ENCODE data around the gene OSBPL10.

Gene OSBPL10

DNA sequence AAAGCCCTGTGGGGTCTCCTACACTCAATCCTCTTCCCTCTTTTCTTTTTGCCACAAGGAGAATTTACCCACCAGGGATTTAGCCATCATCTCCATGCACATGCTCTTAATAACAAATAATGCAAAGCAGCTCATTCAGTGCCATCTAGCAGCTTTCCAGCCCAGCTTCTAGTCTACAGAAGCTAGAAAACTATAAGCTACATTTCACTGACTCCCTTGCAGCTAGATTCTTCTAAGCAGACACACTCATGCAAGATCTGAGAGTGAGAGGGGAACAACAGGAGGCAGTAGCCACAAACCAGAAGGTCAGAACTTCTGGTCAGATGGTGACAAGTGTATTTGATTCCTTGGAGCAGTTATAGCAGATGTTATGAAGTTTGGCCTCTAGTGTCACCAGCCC, 25.5 kb downstream of the OSBPL10 start:
- DNase-seq: no peak

DNA sequence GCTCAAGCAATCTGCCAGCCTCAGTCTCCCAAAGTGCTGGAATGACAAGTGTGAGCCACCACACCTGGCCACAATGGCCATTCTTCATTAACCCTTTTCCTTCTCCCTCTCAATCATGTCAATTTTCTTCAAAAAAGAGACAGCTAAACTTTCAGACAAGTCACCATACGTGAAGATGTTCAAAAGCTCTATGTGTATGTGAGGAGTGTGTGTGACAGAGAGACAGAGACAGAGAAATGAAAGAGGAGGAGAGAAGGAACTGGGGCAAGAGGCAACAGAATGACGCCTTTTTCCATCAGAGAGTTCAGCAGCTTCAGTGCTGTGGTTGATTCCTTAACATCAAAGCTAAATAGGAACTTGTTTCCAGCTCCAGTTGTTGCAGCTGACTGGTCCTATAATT, 27.4 kb downstream of the OSBPL10 start:
- no peak for DNase-seq

DNA sequence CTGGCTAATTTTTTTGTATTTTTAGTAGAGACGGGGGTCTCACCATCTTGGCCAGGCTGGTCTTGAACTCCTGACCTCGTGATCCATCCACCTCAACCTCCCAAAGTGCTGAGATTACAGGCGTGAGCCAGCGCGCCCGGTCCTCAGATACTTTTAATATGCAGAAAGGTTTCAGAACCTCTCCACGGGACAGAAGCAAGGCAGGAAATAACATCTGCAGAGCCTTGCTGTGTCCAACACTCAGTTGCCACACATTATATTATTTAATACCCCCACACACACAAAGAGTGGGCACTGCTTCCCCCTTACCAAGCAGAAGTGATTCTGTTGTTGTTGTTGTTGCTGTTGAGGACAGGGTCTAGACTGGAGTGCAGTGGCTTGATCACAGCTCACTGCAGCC, 28.0 kb downstream of the OSBPL10 start:
- DNase-seq: no peak

DNA sequence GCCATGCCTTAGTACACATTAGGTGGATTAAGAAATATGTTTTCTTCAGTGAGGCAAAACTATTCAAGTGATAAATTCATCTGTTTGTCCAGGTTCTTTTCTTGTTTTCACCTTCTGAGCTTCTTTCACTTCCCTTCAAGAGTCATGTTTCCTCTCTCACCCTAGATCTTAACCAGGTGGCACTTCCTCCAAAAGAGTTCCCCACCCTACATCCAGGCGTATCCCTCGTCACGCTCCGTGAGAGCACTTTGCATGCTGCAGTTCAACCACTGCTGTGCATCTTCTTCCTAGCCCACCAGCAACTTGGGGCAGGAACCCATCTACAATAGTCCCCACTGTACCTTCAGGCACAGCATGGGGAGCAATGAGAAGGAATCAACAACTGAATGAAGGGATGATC, 28.9 kb downstream of the OSBPL10 start:
- no peak for DNase-seq

DNA sequence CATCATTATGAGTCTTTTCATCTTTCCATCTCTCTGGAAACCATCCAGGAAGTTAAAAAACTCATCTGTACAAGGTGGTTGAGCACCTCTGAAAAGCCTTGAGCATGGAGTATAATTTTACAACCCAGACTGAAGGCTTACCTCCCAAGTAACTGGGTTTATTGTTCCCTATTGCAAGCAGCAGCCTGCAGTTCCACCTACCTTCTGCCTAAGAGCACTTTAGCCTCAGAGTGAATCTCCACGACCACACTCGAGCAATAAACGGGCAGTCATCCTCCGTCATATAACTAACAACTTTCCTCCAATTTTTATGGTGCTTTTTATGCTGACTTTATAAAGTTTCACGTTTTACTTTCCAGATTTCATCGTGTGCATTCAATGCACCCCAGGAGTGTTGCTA, 32.8 kb downstream of the OSBPL10 start:
- no peak for DNase-seq

DNA sequence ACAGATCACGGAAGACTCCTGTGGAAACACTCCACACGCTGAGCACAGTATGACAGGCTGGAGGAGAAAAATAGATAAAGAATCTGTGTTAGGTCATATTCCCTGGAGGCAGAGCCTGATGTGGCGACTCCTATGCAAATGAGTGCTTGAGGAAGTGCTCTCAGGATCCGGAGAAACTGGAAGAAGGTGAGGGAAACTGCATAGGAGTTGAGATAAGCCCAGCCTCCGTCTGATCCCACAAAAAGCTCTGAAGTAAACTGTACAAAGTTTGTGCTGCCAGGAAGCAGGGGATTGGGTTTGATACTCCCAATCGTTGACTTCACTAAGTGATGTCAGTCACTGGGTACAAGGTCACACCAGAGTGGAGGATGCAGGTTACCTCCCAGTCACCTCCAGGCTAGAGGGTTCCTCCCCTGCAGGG, 33.4 kb downstream of the OSBPL10 start:
- no peak for DNase-seq

DNA sequence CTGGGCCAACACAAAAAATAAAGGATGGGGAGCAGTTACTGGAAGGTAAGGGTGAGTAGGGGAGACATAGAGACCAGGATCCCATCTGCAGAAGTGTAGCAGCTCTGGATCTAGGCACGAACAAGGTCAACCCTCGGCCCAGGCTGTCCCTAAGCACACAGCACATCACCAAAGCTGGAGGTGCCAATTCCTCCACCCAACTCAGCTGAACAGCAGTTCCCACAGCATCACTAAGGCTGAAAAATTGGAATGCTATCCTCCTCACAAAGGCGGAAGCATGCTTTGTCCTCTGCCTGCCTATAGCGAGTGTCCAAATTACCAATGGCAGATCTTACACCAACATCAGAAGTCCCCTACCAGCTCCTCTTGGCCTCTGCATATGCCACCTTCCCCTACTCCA, 33.9 kb downstream of the OSBPL10 start:
- no peak for DNase-seq

DNA sequence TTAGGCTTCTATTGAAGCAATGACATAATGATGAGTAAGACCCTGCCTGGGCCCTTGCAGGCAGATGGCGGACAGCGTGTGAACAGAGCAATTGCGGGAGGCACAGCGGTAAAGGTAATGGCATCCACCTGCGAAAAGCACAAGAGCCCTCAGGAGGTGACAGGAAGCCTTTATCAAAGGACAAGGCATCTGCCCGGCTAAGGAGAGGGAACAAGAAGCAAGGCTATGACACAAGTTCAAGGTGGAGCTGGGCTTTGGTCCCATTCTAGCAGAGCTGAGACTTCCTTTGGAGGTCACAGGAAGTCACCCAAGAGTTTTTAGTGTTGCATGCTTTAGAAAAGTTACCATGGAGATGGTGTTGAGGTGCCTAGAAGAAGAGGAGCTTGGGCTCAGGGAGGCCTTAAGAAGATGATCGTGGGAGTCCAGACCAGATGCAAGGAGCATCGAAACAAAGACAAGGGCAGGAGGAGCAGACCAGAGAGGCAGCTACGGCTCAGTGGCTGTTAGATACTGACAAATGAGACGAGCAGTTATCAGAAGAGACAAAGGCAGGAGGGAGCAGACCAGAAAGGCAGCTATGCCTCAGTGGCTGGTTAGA, 34.5 kb downstream of the OSBPL10 start:
- DNase-seq: no peak

DNA sequence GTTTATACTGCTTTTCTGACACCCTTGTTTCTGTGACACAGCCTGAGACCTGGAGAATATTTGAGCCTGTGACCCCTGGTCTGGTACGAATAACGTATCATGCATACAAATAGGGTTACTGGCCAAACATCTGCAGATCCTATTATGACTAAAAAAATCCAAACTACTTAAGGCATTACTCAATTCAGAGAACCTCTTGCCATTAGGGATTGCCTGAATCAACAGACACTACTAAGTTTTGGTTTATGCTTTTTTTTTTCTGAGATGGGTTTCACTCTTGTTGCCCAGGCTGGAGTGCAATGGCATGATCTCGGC, 35.4 kb downstream of the OSBPL10 start:
- DNase-seq: no peak

DNA sequence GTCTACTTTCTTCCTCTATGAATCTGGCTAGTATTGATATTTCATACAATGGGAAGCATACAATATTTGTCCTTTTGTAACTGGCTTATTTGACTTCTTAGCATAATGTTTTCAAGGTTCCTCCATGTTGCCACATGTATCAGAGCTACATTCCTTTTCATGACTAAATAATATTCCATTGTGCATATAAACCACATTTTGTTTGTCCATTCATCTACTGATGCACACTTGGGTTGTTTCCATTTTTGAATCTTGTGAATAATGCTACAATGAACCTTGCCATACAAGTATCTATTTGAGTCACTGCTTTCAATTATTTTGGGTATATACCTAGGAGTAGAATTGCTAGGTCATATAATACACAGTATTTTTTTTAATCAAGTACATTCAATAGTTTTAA, 38.0 kb downstream of the OSBPL10 start:
- no peak for DNase-seq

DNA sequence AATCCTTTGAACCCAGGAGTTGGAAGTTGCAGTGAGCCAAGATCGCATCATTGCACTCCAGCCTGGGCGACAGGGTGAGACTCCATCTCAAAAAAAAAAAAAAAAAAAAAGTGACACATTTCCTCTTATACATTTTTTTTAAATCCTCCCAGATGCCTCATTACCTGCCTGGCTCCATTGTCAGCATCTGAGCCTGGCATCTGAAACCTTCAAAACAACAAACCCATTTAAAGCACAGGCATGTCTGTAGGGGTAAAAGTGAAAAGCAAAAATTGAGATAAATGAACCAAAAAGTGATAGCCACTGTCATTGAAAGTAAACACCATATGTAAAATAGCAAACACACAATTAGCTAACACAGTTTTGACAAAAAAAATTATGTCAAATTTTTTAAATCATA, 38.6 kb downstream of the OSBPL10 start:
- DNase-seq: no peak

DNA sequence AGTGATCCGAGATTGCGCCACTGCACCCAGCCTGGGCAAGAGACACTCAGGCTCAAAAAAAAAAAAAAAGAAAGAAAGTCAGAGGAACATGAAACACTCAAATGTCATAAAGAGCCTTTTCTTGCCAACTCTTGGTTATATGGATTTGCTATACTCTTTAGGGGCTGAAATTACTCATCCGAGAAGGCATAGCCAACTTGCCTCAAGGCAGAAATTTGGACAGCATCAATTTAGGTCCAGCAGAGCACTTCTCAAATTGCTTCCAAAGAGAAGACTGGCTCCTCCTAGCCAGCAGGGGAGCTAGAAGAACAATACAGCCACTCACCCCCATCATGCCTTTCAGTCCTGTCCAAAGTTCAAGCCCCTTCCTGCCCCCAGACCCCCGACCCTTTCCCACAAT, 43.8 kb downstream of the OSBPL10 start:
- no peak for DNase-seq

DNA sequence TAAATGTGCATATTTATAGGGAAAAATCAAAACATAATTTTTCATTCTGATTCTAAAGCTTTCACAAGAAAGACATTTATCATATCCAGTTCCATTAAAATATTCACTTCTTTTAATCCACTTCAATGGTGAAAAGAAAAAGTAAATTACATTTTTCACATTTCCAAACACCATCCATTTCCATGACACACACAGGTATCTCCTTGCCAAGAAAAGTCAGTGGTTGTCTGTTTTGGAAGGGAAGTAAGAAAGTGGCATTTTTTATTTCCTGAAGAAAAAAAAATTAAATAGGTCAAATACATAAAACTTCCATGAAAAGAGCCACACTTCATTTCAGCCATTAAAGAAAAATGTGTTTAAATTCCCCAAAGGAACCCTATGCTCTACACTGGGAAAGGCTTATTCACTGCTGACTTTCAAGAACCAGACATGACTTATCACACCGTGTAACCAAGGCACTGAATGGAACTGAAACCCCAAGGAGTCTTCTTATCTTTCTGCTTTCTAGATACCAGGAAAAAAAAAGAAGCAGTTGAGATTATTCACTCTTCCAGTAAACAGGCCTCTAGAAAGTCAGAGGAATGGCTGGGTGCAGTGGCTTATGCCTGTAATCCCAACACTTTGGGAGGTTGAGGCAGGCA, 44.5 kb downstream of the OSBPL10 start:
- no peak for DNase-seq

DNA sequence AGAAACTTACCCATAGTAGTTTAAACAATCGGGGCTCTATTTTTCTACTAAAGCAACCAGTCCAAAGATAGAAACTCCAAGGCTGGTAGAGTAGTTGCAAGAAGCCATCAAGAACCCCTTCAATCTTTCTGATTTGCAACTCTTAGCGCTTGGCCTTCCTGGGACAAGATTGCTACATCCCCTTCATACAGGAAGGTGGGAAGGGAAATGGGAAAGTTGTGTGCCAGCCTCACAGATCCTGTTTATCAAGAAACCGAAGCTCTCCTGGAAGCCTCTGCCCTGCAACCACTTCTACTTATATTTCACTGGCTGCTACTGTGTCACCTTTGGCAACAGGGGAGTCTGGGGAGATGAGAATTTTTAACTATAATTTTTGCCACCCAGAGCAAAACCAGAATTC, 46.2 kb downstream of the OSBPL10 start:
- no peak for DNase-seq

DNA sequence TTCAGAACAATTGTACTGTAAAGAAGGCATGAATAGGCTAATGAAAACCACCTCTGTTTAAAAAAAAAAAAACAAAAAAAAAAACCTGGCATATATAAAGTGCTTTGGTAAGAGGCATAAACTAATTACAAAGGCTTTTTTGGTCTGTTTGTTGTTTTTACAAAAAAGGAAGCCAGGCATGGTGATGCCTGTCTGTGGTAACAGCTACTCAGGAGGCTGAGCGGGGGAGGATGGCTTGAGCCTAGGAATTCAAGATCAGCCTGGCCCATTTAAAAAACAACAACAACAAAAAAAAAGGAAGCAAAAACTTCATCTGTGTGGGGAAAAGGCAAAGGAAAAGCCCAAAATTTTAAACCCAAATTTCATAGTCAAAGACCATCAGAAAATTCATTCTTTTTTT, 47.0 kb downstream of the OSBPL10 start:
- DNase-seq: no peak

DNA sequence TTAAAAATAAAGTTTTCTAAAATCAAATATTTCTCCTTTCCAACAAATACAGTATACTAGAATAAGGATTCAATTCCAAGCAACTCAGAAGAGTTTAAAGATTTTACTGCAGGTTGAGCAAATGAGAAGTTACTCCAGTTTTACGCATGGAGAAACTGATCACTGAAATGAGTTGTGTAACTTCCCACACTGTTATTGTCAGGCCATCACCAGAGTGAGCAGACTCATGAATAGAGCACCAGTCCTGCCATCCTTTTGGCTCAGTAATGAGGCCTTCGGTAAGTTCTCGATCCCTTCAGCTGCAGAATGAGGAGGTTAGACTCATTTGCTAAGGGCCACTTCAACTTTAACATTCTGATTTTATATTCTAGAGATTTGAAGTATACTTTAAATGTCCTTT, 48.1 kb downstream of the OSBPL10 start:
- no peak for DNase-seq

DNA sequence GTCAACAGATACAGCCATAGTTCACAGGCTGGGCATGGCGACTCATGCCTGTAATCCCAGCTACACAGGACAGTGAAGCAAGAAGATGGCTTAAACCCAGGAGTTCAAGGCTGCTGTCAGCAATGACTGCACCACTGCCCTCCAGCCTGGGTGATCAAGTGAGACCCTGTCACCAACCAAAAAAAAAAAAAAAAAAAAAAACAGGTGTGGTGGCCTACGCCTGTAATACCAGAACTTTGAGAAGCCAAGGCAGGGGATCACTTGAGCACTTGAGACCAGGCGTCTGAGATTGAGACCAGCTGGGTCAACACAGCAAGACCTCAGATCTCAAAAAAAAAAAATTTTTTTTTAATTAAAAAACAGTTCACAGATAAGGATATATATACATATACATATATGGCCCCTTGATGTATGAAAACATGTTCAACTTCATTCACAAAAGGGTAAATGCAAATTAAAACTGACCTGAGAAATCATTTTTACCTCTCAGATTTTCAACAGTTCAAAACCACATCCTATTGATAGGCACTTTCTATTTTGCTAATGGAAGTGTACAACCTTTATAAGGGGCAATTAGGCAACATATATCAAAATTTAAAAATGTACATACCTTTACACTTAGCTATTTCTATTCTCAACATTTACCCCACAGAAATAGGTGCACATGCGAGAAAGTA, 51.1 kb downstream of the OSBPL10 start:
- no peak for DNase-seq

DNA sequence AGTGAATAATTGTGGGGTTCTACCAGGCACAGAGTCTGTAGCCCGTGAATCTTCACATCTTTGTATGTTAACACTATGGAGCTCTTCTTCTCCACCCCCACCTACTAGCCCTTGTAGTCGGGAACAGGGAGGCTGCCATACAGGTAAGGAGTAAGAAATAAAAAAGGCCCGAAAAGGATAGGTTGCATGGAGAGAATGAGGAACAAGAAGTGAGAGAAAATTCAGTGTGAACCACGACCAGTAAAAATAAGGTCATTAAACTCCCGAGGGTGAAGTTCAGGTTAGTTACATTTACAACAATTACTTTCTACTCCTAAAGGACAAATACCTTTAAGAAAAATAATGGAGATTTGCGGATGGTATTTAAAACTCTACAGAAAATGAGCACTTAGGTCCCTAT, 53.3 kb downstream of the OSBPL10 start:
- no peak for DNase-seq

DNA sequence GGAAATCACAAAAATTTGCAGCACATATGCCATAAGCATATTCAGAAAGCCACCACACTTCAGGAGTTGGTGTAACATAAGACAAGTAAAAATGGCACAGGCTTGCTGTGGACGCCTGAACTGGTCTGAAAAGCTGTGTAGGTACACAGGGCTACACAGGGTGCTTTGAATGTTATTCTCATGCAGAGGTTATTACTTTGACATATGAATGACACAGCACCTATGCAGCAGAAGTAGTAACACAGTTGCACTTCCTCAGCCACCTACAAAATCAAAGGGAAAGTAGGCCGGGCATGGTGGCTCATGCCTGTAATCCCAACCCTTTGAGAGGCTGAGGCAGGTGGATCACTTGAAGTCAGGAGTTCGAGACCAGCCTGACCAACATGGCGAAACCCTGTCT, 54.5 kb downstream of the OSBPL10 start:
- DNase-seq: no peak

DNA sequence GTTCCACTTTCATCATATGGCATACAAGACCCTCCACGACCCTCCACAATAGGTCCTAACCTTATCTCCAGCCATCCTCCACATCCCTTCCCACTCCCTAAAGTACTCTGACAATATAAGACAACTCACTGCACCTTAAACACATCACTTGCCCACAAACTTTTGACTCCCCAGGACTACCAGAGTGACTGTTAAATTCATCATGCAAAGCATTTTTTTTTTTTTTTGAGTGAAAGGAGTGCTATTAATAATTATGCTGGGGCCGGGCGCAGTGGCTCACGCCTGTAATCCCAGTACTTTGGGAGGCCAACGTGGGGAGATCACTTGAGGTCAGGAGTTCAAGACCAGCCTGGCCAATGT, 55.8 kb downstream of the OSBPL10 start:
- DNase-seq: no peak

DNA sequence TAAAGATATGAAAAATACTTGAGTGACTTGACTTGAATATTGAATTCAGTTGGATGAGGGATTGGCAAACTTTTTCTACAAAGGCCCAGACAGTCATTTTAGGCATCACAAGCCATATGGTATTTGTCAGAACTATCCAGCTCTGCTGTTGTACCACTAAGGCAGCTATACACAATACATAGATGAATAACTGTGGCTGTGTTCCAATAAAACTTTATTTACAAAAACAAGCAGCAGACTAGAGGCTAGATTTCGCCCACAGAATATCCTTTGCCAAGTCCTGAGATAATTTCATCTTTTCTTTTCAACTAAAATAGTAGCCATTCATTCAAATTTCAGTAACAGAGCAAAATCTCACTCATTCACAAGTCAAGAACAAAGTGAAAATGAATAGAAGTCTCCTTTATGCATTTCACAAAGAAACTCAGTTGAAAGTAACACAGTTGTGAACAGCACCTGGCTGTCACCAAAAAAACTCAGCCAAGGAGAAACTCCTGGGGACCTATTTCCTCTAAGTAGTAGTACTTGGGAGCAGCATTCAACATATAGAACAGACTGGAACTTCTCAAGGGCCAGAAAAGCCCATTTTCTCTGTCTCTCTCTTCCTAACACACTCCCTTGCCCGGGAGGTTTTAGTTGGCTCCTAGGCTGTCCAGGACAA, 56.3 kb downstream of the OSBPL10 start:
- no peak for DNase-seq

DNA sequence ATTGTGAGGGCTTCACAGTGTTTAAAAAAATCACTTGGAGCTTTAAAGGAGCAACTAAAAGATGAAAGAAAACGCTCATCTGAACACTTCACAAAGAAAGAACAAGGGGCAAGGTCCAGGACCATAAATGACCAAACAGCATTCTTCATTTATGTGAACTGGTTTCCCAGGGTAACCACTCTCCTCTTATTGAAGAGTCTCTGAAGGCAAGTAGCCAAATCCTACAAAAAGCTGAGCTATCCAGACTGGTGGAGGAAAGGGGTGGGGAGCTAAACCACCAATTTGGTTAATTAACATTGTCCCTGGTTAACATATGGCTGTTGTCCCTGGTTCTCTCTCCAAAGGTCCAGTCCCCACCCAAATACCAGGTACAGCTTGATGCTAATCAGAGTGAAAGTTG, 58.1 kb downstream of the OSBPL10 start:
- DNase-seq: peak in 1 of 14 donors; percentile 0

DNA sequence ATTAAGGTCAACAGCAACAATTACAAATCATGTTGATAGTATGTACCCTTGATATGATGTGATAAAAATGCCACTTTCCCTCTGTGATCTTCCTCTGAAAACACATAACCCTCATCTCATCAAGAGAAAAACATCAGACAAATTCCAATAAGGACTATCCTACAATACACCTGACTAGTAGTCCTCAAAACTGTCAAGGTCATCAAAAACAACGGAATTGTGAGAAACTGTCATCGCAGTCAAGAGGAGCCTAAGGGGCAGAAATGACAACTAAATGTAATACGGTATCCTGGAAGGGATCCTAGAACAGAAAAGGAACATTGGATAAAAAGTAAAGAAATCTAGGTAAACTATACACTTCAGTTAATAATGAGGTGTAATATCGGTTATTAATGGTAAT, 59.2 kb downstream of the OSBPL10 start:
- DNase-seq: no peak

DNA sequence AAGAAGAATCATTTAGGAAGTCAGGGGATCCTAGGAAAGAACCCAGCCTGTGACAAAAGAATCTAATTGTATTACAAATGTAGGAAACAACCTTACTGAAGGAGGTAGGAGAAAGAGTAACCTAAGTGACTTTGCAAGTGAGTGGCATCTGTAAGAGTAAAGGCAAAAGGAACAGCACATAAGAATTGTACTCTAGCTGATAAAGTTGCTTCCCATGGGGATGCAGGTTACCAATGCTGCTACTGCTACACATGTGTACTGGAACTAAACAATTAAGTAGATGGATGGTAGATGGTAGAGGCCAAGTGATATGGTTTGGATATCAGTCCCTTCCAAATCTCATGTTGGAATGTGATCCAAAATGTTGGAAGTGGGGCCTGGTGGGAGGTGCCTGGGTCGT, 60.8 kb downstream of the OSBPL10 start:
- DNase-seq: no peak
